Kidney (tissue), 14 donors: ENCODE measurements around the gene ZNF318. TPM values are rescaled to one million over a fixed set of nuclear protein-coding genes. Genes with fewer than 3 reads are reported as not detected.
"Not testable (repeated sequence)": the region's sequence is repeated elsewhere in the genome, so short reads cannot be mapped to it uniquely, and the experiment has no call there.

Source experiments
- DNase-seq, 5 donors: peaks; one replicate each; pipeline ENCODE4 v3.0.0-alpha.2; 2013 to 2020
- FAIRE-seq: peaks from 2 replicates; lab custom pipeline; 2012; peaks lifted over from hg19 to GRCh38; lab: Jason Lieb, UNC
- H3K27ac ChIP-seq, 2 donors: one replicate each; pipeline ENCODE4 v1.7.0; 2013; ENCODE audit warnings: low read depth in 2 of 2, low read length in 2 of 2, inconsistent platforms in 1 of 2
- H3K27me3 ChIP-seq: one replicate; pipeline ENCODE4 v1.7.1; 2013; ENCODE audit warnings: low read length, inconsistent platforms; ENCODE audit not compliant: control insufficient read depth, insufficient read depth
- H3K36me3 ChIP-seq, 3 donors: one replicate each; pipeline versions ENCODE4 v1.7.0 to v1.7.1; 2013; ENCODE audit warnings: low read length in 3 of 3, control low read depth in 1 of 3, inconsistent platforms in 1 of 3; ENCODE audit not compliant: insufficient read depth in 3 of 3, control insufficient read depth in 2 of 3
- H3K4me1 ChIP-seq, 3 donors: one replicate each; pipeline versions ENCODE4 v1.7.0 to v1.7.1; 2013; ENCODE audit warnings: low read length in 3 of 3, inconsistent platforms in 1 of 3, low read depth in 1 of 3; ENCODE audit not compliant: control insufficient read depth in 2 of 3, insufficient read depth in 2 of 3
- H3K4me3 ChIP-seq, 3 donors: one replicate each; pipeline versions ENCODE4 v1.7.0 to v1.8.1; 2013; ENCODE audit warnings: low read length in 3 of 3, control low read depth in 1 of 3, inconsistent platforms in 1 of 3
- H3K9ac ChIP-seq, 3 donors: one replicate each; pipeline versions ENCODE4 v1.7.0 to v1.7.1; 2013; ENCODE audit warnings: low read length in 3 of 3, control low read depth in 1 of 3, inconsistent platforms in 1 of 3
- H3K9me3 ChIP-seq, 3 donors: one replicate each; pipeline versions ENCODE4 v1.7.0 to v1.7.1; 2013; ENCODE audit warnings: low read length in 3 of 3, control low read depth in 1 of 3, inconsistent platforms in 1 of 3; ENCODE audit not compliant: control insufficient read depth in 2 of 3, insufficient read depth in 1 of 3
- CTCF ChIP-seq: IDR thresholded peaks from 3 replicates; pipeline ENCODE4 v1.5.1; 2012; ENCODE audit warnings: mild to moderate bottlenecking, moderate library complexity, borderline replicate concordance; ENCODE audit not compliant: insufficient read depth; ENCODE audit errors: extremely low read depth
- intact Hi-C: fragments of 100-400 bp; cut with DNase I; formaldehyde crosslinking; loops from one replicate; pipeline ENCODE4 v1.11.1; 2022
- polyA plus RNA-seq: library from polyadenylated mRNA; stranded (reverse); fragments of 350-450 nt; fragmentation: Illumina TruSeq; extraction: RNeasy Lipid Tissue Mini Kit (QIAGEN cat#74804); gene quantifications from one replicate; pipeline ENCODE4 v1.2.3, GENCODE V29; 2014; ENCODE audit warnings: low read depth, low replicate concordance; ENCODE audit not compliant: insufficient read depth
- total RNA-seq: library from RNA; stranded (reverse); fragmentation: NEBNext Ultra II Directional; extraction: Animal tissue kit (Norgen Biotek cat#: 25700); gene quantifications from one replicate; pipeline ENCODE4 v1.2.1, GENCODE V29; 2021
- donor health status: control.
- donor health status: control.
- donor health status: control.
- donor health status: control.
- donor health status: control.
- donor health status: DM: yes; HTN: yes; CAD: no.
- donor health status: Normal renal cell carcinoma (clear cell type).

ZNF318 gene
- total and polyA plus RNA-seq, 2 donors from 2014 or later = 5.5 to 13.9 TPM

GRCh38 chr6:43394982-43395381 lies 25.5 kb upstream of the ZNF318 start:
- TF ChIP-seq CTCF = no peak
- no peak overlapping the region for H3K4me3 ChIP-seq
- no peaks in the 10 kb centered on the region for H3K36me3 ChIP-seq
- intact Hi-C loops = no loop called here
- no peak overlapping the region for H3K9ac ChIP-seq
- H3K4me1 ChIP-seq = no peaks in the 10 kb centered on the region
- no peak for DNase-seq
- H3K27me3 ChIP-seq = no peaks in the 10 kb centered on the region
- FAIRE-seq = no peak
- no peak overlapping the region for H3K27ac ChIP-seq
- no peaks in the 10 kb centered on the region for H3K9me3 ChIP-seq

- Histone ChIP-seq H3K4me3 (no peak overlapping the region), H3K27me3 (no peaks in the 10 kb centered on the region), H3K9ac (no peak overlapping the region), H3K9me3 (no peaks in the 10 kb centered on the region), H3K27ac (no peak overlapping the region), H3K36me3 (no peaks in the 10 kb centered on the region), H3K4me1 (peaks cover 0 to 2% (median 0%) of the 10 kb centered on the region in 3 donors)
- no peak for TF ChIP-seq CTCF
- intact Hi-C loops = no loop called here
- DNase-seq (no peak), FAIRE-seq (no peak)
These were observed 24.2 kb upstream of the ZNF318 start for GRCh38 chr6:43393602-43394001.

- not testable (repeated sequence) for FAIRE-seq, H3K9me3 ChIP-seq
These were observed 23.7 kb upstream of the ZNF318 start for GRCh38 chr6:43393133-43393532.

DNA sequence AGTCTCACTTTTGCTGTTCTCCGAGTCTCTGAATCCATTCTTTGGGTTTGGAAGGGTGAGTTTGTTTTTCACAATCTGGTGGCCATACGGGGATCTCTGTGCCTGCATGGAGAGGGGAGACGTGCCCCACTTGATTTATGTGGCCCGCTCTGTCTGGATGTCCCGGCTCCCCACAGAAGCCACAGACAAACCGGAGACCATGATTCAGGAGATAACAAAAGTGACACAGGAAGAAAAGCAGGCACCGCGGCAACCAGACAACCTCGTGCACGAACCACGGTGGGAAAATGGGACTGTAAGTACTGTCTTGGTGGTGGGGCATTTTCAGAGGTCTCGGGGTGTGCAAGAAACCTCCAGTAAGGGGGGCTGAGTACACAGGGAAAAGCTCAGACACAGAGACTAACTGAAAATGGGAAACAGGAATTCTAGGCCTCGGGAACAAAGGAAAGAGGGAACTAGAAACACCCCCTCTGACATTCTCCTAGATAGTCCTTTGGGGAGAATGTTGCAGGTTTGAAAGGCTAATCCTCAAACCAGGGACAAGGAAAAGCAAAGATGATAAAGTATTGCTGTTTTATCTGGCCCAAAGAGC lies 22.1 kb upstream of the ZNF318 start:
- peaks cover 0 to 2% (median 0%) of the 10 kb centered on the region in 3 donors for H3K4me1 ChIP-seq
- DNase-seq (no peak), FAIRE-seq (no peak)
- H3K9ac ChIP-seq = no peak overlapping the region
- no peaks in the 10 kb centered on the region for H3K9me3 ChIP-seq
- H3K27me3 ChIP-seq = no peaks in the 10 kb centered on the region
- intact Hi-C loops = no loop called here
- H3K27ac ChIP-seq = no peak overlapping the region
- TF ChIP-seq CTCF = no peak
- H3K4me3 ChIP-seq = no peak overlapping the region
- H3K36me3 ChIP-seq = no peaks in the 10 kb centered on the region

More at GRCh38 chr6:43393133-43393532, 23.7 kb upstream of the ZNF318 start:
- H3K4me1 ChIP-seq, H3K36me3 ChIP-seq, intact Hi-C loops, H3K27ac ChIP-seq, H3K9ac ChIP-seq, H3K27me3 ChIP-seq, DNase-seq, H3K4me3 ChIP-seq: not testable (repeated sequence)

- H3K36me3 ChIP-seq, H3K4me1 ChIP-seq, H3K27me3 ChIP-seq, H3K4me3 ChIP-seq, FAIRE-seq, H3K27ac ChIP-seq, intact Hi-C loops, H3K9ac ChIP-seq, H3K9me3 ChIP-seq, DNase-seq: not testable (repeated sequence)
These were observed 21.4 kb upstream of the ZNF318 start for GRCh38 chr6:43390753-43391439.
